ENCODE results near the gene CREM.

The CREM gene

DNA sequence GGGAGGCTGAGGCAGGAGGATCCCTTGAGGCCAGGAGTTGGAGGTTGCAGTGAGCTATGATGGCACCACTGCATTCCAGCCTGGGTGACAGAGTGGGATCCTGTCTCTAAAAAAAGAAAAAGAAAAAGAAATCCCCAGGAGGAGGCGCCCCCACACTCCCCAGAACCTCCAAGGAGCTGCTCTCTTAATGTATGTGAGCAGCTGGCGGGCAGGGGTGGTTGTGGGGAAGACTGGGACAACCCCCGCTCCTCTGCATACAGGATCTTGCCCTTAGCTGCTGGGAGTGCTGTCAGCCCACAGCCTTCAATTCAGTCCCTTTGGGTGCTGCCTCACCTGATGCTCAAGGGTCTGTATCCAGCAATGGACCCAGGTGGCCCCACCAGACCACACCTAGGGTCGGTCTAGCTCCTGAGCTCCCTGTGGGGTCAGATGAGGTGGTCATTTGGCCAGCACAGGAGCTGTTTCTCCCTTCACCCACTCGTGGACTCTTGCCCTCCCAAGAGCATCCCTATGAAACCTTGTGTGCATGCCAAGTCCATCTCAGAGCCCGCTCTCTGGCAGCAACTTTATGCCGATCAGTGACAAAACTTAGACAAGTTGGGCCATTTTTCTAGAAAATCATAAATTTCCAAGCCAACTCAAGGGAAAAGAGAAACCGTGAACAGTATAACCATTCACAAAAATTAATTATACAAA is 97.5 kb downstream of the CREM start:
- H3K4me3 ChIP-seq (ENCODE audit: low read length), result no peak overlapping the region
- H3K79me2 ChIP-seq (ENCODE audit: low read length), result no peaks in the 10 kb centered on the region
- no peak overlapping the region for H3K4me2 ChIP-seq (ENCODE audit: low read length)
- H3K36me3 ChIP-seq (replicated peaks; ENCODE audit: low read depth, low read length), result no peaks in the 10 kb centered on the region
- no peaks in the 10 kb centered on the region for H3K9me3 ChIP-seq (ENCODE audit: insufficient read depth, low read length)
- H3K27ac ChIP-seq (ENCODE audit: low read length), result no peak overlapping the region
- TF ChIP-seq, protein P1, sequence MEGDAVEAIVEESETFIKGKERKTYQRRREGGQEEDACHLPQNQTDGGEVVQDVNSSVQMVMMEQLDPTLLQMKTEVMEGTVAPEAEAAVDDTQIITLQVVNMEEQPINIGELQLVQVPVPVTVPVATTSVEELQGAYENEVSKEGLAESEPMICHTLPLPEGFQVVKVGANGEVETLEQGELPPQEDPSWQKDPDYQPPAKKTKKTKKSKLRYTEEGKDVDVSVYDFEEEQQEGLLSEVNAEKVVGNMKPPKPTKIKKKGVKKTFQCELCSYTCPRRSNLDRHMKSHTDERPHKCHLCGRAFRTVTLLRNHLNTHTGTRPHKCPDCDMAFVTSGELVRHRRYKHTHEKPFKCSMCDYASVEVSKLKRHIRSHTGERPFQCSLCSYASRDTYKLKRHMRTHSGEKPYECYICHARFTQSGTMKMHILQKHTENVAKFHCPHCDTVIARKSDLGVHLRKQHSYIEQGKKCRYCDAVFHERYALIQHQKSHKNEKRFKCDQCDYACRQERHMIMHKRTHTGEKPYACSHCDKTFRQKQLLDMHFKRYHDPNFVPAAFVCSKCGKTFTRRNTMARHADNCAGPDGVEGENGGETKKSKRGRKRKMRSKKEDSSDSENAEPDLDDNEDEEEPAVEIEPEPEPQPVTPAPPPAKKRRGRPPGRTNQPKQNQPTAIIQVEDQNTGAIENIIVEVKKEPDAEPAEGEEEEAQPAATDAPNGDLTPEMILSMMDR (IDR thresholded peaks at IDR 0.05; ENCODE audit: low read depth, low read length), result no peak
- TF ChIP-seq EZH2phosphoT487 (IDR thresholded peaks at IDR 0.05; ENCODE audit: low read depth), result no peak
- H4K20me1 ChIP-seq (ENCODE audit: insufficient read depth, low read length), result no peaks in the 10 kb centered on the region
- no peak overlapping the region for H3K9ac ChIP-seq (ENCODE audit: low read length)
- peaks cover 5% of the 10 kb centered on the region; the same call in 1 of the 2 replicates for H3K4me1 ChIP-seq (ENCODE audit: low read length)
- no peaks in the 10 kb centered on the region for H3K27me3 ChIP-seq (ENCODE audit: low read depth, low read length)
- no peak overlapping the region for H2AFZ ChIP-seq (ENCODE audit: low read depth, low read length)

DNA sequence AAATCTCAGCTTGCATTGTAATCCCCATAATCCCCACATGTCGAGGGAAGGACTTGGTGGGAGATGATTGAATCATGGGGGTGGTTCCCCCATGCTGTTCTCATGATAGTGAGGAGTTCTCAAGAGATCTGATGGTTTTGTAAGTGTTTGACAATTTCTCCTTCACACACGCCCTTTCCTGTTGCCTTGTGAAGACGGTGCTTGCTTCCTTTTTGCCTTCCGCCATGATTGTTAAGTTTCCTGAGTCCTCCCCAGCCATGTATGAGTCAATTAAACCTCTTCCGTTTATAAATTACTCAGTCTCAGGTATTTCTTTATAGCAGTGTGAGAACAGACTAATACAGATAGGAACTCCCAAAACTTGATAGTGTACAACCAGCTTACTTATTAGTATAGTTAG is 98.6 kb downstream of the CREM start:
- Histone ChIP-seq H3K9ac (ENCODE audit: low read length) (no peak overlapping the region), H3K27ac (ENCODE audit: low read length) (no peak overlapping the region), H4K20me1 (ENCODE audit: insufficient read depth, low read length) (no peaks in the 10 kb centered on the region), H3K4me2 (ENCODE audit: low read length) (no peak overlapping the region), H3K36me3 (replicated peaks; ENCODE audit: low read depth, low read length) (no peaks in the 10 kb centered on the region), H3K79me2 (ENCODE audit: low read length) (no peaks in the 10 kb centered on the region), H3K27me3 (ENCODE audit: low read depth, low read length) (no peaks in the 10 kb centered on the region), H3K4me3 (ENCODE audit: low read length) (no peak overlapping the region), H3K4me1 (ENCODE audit: low read length) (peaks cover 3% of the 10 kb centered on the region; the same call in 1 of the 2 replicates), H2AFZ (ENCODE audit: low read depth, low read length) (no peak overlapping the region), H3K9me3 (ENCODE audit: insufficient read depth, low read length) (no peaks in the 10 kb centered on the region)
- no peak for TF ChIP-seq EZH2phosphoT487 (IDR thresholded peaks at IDR 0.05; ENCODE audit: low read depth)
- TF ChIP-seq, protein P1 (IDR thresholded peaks at IDR 0.05; ENCODE audit: low read depth, low read length), result no peak

DNA sequence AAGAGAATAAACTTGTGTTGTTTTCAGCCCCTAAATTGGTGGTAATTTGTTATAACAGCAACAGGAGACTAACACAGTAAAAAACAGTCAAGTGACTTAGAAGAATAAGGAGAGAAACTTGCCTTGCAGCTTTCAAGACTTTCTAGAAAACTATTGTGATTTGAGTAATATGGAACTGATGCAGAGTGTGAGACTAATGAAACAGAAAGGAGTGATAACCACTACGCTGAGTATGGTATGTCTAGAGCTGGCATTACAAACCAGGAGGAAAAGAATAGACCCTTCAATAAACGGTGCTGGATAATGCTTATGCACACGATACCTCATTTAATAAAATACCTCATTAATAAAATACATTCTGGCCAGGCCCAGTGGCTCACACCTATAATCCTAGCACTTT is 99.9 kb downstream of the CREM start:
- no peaks in the 10 kb centered on the region for H3K27me3 ChIP-seq (ENCODE audit: low read depth, low read length)
- no peak overlapping the region for H3K27ac ChIP-seq (ENCODE audit: low read length)
- H3K4me2 ChIP-seq (ENCODE audit: low read length), result no peak overlapping the region
- no peaks in the 10 kb centered on the region for H3K4me1 ChIP-seq (ENCODE audit: low read length)
- no peak overlapping the region for H3K4me3 ChIP-seq (ENCODE audit: low read length)
- TF ChIP-seq, protein P1 (IDR thresholded peaks at IDR 0.05; ENCODE audit: low read depth, low read length), result no peak
- TF ChIP-seq EZH2phosphoT487 (IDR thresholded peaks at IDR 0.05; ENCODE audit: low read depth), result no peak
- H3K79me2 ChIP-seq (ENCODE audit: low read length), result no peaks in the 10 kb centered on the region
- H2AFZ ChIP-seq (ENCODE audit: low read depth, low read length), result no peak overlapping the region
- no peaks in the 10 kb centered on the region for H3K36me3 ChIP-seq (replicated peaks; ENCODE audit: low read depth, low read length)
- no peak overlapping the region for H3K9ac ChIP-seq (ENCODE audit: low read length)
- H3K9me3 ChIP-seq (ENCODE audit: insufficient read depth, low read length), result no peaks in the 10 kb centered on the region
- H4K20me1 ChIP-seq (ENCODE audit: insufficient read depth, low read length), result no peaks in the 10 kb centered on the region

DNA sequence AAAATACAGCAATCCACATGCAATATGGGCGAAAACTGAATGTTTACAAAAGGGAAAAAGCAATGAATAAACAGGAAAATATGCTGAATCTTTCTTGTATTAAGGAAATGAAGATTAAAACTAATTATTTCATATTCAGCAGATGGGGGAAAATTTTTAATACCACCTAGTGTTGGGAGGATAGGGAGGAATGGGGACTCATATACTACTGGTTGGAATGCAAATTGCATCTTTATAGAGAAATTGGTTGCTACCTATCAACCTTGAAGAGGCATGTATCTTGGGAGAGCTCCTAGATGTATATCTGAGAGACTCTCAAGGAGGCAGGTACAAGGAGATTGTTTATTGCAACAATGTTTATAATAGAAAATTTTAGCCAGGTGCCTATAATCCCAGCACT is 101.4 kb downstream of the CREM start:
- no peak overlapping the region for H3K4me3 ChIP-seq (ENCODE audit: low read length)
- H2AFZ ChIP-seq (ENCODE audit: low read depth, low read length), result no peak overlapping the region
- TF ChIP-seq, protein P1 (IDR thresholded peaks at IDR 0.05; ENCODE audit: low read depth, low read length), result no peak
- TF ChIP-seq EZH2phosphoT487 (IDR thresholded peaks at IDR 0.05; ENCODE audit: low read depth), result no peak
- H3K4me1 ChIP-seq (ENCODE audit: low read length), result no peaks in the 10 kb centered on the region
- no peaks in the 10 kb centered on the region for H3K27me3 ChIP-seq (ENCODE audit: low read depth, low read length)
- H4K20me1 ChIP-seq (ENCODE audit: insufficient read depth, low read length), result no peaks in the 10 kb centered on the region
- H3K27ac ChIP-seq (ENCODE audit: low read length), result no peak overlapping the region
- H3K9me3 ChIP-seq (ENCODE audit: insufficient read depth, low read length), result no peaks in the 10 kb centered on the region
- H3K36me3 ChIP-seq (replicated peaks; ENCODE audit: low read depth, low read length), result no peaks in the 10 kb centered on the region
- H3K9ac ChIP-seq (ENCODE audit: low read length), result no peak overlapping the region
- no peak overlapping the region for H3K4me2 ChIP-seq (ENCODE audit: low read length)
- H3K79me2 ChIP-seq (ENCODE audit: low read length), result no peaks in the 10 kb centered on the region

All from OCI-LY3 (cell line).